Fibroblast of the aortic adventitia (primary cell): ENCODE results near the gene ARHGAP26. TPM values are rescaled to one million over a fixed set of nuclear protein-coding genes. Genes with fewer than 3 reads are reported as not detected.

ENCODE experiments used
- DNase-seq: peaks from one replicate; pipeline ENCODE4 v3.0.0-alpha.2; 2010; ENCODE audit warnings: low read depth
- H3K4me3 ChIP-seq: 2 replicates; pipeline ENCODE4 v1.5.1; 2011; ENCODE audit warnings: low read depth, mild to moderate bottlenecking, control low read depth, low read length, moderate library complexity
- CTCF ChIP-seq: IDR thresholded peaks from 2 replicates; pipeline ENCODE4 v1.5.1; 2011; ENCODE audit warnings: mild to moderate bottlenecking, low read length, control low read depth, inconsistent platforms; ENCODE audit not compliant: insufficient read depth
- total RNA-seq: library from RNA; depleted of rRNA; stranded (reverse); fragments of >200 nt; gene quantifications from 2 replicates; pipeline ENCODE4 v1.2.3, GENCODE V29; 2012; ENCODE audit warnings: low replicate concordance

ARHGAP26 gene
- total RNA-seq, 1 donor = 9.0 TPM

- TF ChIP-seq CTCF = no peak
- no peak for DNase-seq
- H3K4me3 ChIP-seq = no peak overlapping the region
Measured at GRCh38 chr5:143004361-143005145, 234.4 kb downstream of the ARHGAP26 start.

GRCh38 chr5:143006501-143006900 lies 236.3 kb downstream of the ARHGAP26 start:
- no peak overlapping the region for H3K4me3 ChIP-seq
- no peak for TF ChIP-seq CTCF
- DNase-seq = no peak

- H3K4me3 ChIP-seq = no peak overlapping the region
Measured at GRCh38 chr5:143008032-143008431, 237.9 kb downstream of the ARHGAP26 start.

GRCh38 chr5:143008809-143009521 lies 238.8 kb downstream of the ARHGAP26 start:
- H3K4me3 ChIP-seq = no peak overlapping the region
- TF ChIP-seq CTCF = no peak

More at GRCh38 chr5:143008032-143008431, 237.9 kb downstream of the ARHGAP26 start:
- DNase-seq = no peak
- TF ChIP-seq CTCF = no peak

GRCh38 chr5:143010351-143010750 lies 240.2 kb downstream of the ARHGAP26 start:
- DNase-seq = no peak
- no peak overlapping the region for H3K4me3 ChIP-seq
- no peak for TF ChIP-seq CTCF

More at GRCh38 chr5:143008809-143009521, 238.8 kb downstream of the ARHGAP26 start:
- peak; percentile 90 for DNase-seq

- TF ChIP-seq CTCF = no peak
- H3K4me3 ChIP-seq = no peak overlapping the region
- DNase-seq = peak; percentile 67
Measured at GRCh38 chr5:143011585-143011984, 241.4 kb downstream of the ARHGAP26 start.
